Esophagus squamous epithelium (tissue), 5 donors: ENCODE data around the gene TRIOBP. TPM values are rescaled to one million over a fixed set of nuclear protein-coding genes. Genes with fewer than 3 reads are reported as not detected.

Experiments used
- DNase-seq: peaks from one replicate; lab custom pipeline; 2025; lab: John Stamatoyannopoulos, UW
- H3K27ac ChIP-seq, 4 donors: fragments of 200-600 bp; sonication (generic); one replicate each; pipeline ENCODE4 v1.5.1; 2016 to 2019; ENCODE audit warnings: mild to moderate bottlenecking in 1 of 4
- H3K27me3 ChIP-seq, 4 donors: fragments of 200-600 bp; sonication (generic); 1 replicate in 3 of 4; 2 replicates in 1 of 4; pipeline versions ENCODE4 v1.5.1 to v1.6.0; 2017 to 2021; ENCODE audit warnings: antibody characterized with exemption in 1 of 4
- H3K36me3 ChIP-seq, 3 donors: fragments of 200-600 bp; sonication (generic); one replicate each; pipeline ENCODE4 v1.5.1; 2016 to 2019
- H3K4me1 ChIP-seq, 3 donors: fragments of 200-600 bp; sonication (generic); one replicate each; pipeline ENCODE4 v1.5.1; 2017 to 2019
- H3K4me3 ChIP-seq, 4 donors: fragments of 200-600 bp; sonication (generic); 1 replicate in 3 of 4; 2 replicates in 1 of 4; pipeline ENCODE4 v1.5.1; 2016 to 2019; ENCODE audit warnings: mild to moderate bottlenecking in 2 of 4, moderate library complexity in 1 of 4
- H3K9me3 ChIP-seq, 3 donors: fragments of 200-600 bp; sonication (generic); one replicate each; pipeline ENCODE4 v1.5.1; 2016 to 2019
- CTCF ChIP-seq, 6 experiments: fragments of 450-650 bp in 4 of 6; fragments of 200-600 bp in 2 of 6; sonication (generic) in 2 of 6; IDR thresholded peaks; one replicate each; pipeline ENCODE4 v1.5.1; 2016 to 2019; ENCODE audit warnings: antibody characterized with exemption in 6 of 6, mild to moderate bottlenecking in 4 of 6, moderate library complexity in 4 of 6
- POLR2A ChIP-seq, 4 donors: fragments of 450-650 bp; IDR thresholded peaks; one replicate each; pipeline ENCODE4 v1.6.1; 2017; ENCODE audit warnings: antibody characterized with exemption in 4 of 4, mild to moderate bottlenecking in 4 of 4, moderate library complexity in 3 of 4
- whole genome bisulfite sequencing, 2 donors: methylation state at CpG; one replicate each; pipeline ENCODE4 v1.1.5; 2018; 5-methylcytosine and 5-hydroxymethylcytosine counted together
- intact Hi-C: fragments of 100-400 bp; cut with DNase I; formaldehyde crosslinking; loops from one replicate; pipeline ENCODE4 v1.15.0; 2022
- total RNA-seq, 4 donors: library from RNA; depleted of rRNA; stranded (reverse); fragments of >200 nt; gene quantifications; one replicate each; pipeline ENCODE4 v1.1.0, GENCODE V29; 2016
- donor health status: DM: yes; HTN: yes; CAD: no.

The TRIOBP gene
- total RNA-seq, 4 donors from 2014 or later, result 67.6 to 149 (median 108) TPM

- no peak overlapping the region for H3K4me3 ChIP-seq
- DNase-seq, result no peak
- peaks cover 0 to 15% (median 5%) of the 10 kb centered on the region in 3 donors for H3K4me1 ChIP-seq
- no peak overlapping the region for H3K27ac ChIP-seq
- no peaks in the 10 kb centered on the region for H3K36me3 ChIP-seq
- intact Hi-C loops, result no loop called here
- H3K27me3 ChIP-seq, result no peaks in the 10 kb centered on the region
- no peaks in the 10 kb centered on the region for H3K9me3 ChIP-seq
- 76 to 82% methylated on average over 15 to 18 of the region's 19 CpGs for WGBS, 2 donors
- TF ChIP-seq POLR2A (IDR thresholded peaks at IDR 0.05) (no peak), CTCF (IDR thresholded peaks at IDR 0.05) (no peak)
These were observed 36.1 kb downstream of the TRIOBP start for GRCh38 chr22:37732699-37733607.

- no peak overlapping the region for H3K27ac ChIP-seq
These were observed 37.0 kb downstream of the TRIOBP start for GRCh38 chr22:37733625-37734401.

GRCh38 chr22:37734402-37734700 is 37.5 kb downstream of the TRIOBP start:
- no peak for DNase-seq
- Histone ChIP-seq H3K9me3 (no peaks in the 10 kb centered on the region), H3K27me3 (no peaks in the 10 kb centered on the region), H3K4me3 (no peak overlapping the region), H3K27ac (no peak overlapping the region), H3K36me3 (no peaks in the 10 kb centered on the region), H3K4me1 (peaks cover 0 to 12% (median 0%) of the 10 kb centered on the region in 3 donors)
- 75% methylated on average over 6 of the region's 6 CpGs; no CpG with 5 or more reads in 1 of the 2 donors for WGBS, 2 donors
- intact Hi-C loops, result no loop called here
- TF ChIP-seq POLR2A (IDR thresholded peaks at IDR 0.05) (no peak), CTCF (IDR thresholded peaks at IDR 0.05) (no peak)

More at GRCh38 chr22:37733625-37734401, 37.0 kb downstream of the TRIOBP start:
- H3K9me3 ChIP-seq, result no peaks in the 10 kb centered on the region
- no peaks in the 10 kb centered on the region for H3K27me3 ChIP-seq
- DNase-seq, result no peak
- H3K4me3 ChIP-seq, result no peak overlapping the region
- H3K4me1 ChIP-seq, result peaks cover 0 to 7% (median 0%) of the 10 kb centered on the region in 3 donors
- no peak for TF ChIP-seq CTCF (IDR thresholded peaks at IDR 0.05)
- TF ChIP-seq POLR2A (IDR thresholded peaks at IDR 0.05), result no peak
- no peaks in the 10 kb centered on the region for H3K36me3 ChIP-seq
- intact Hi-C loops, result no loop called here
- WGBS, 2 donors, result 69 to 83% methylated on average over 6 to 7 of the region's 11 CpGs

GRCh38 chr22:37734964-37735451 is 38.2 kb downstream of the TRIOBP start:
- H3K27ac ChIP-seq, result peak overlapping the region in 1 of 4 donors; percentile 7
- intact Hi-C loops, result no loop called here

More at GRCh38 chr22:37734964-37735451, 38.2 kb downstream of the TRIOBP start:
- peaks cover 0 to 18% (median 0%) of the 10 kb centered on the region in 3 donors for H3K4me1 ChIP-seq
- no CpG with 5 or more reads among the region's 16 CpGs for WGBS, 2 donors
- no peak for DNase-seq
- H3K36me3 ChIP-seq, result no peaks in the 10 kb centered on the region
- H3K27me3 ChIP-seq, result no peaks in the 10 kb centered on the region
- H3K4me3 ChIP-seq, result no peak overlapping the region
- H3K9me3 ChIP-seq, result no peaks in the 10 kb centered on the region
- TF ChIP-seq POLR2A (IDR thresholded peaks at IDR 0.05) (no peak), CTCF (IDR thresholded peaks at IDR 0.05) (peak in 2 of 6 experiments; percentile 6 to 12)
